Measurements from ENCODE around the gene ACSM2A.
"Not testable (repeated sequence)": the region's sequence is repeated elsewhere in the genome, so short reads cannot be mapped to it uniquely, and the experiment has no call there.

The ACSM2A gene

DNA sequence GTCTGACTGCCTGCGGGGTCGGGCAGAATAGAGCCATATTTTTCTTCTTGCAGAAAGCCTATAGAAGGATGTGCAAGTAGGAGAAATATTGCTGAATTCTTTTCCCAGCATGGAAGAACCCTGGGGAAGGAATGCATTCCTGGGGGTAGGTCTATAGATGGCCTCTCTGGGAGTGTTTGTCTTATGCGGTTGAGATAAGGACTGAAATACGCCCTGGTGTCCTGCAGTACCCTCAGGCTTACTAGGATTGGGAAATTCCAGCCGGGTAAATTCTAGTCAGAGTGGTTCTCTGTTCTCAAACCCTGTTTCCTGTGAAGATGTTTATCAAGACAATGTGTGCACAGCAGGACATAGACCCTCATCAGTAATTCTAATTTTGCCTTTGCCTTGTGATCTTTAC, 2.3 kb downstream of the ACSM2A start:
- DNase-seq (ENCODE audit: low read depth in 2 of 3, low spot score in 2 of 3), result not testable (repeated sequence)

DNA sequence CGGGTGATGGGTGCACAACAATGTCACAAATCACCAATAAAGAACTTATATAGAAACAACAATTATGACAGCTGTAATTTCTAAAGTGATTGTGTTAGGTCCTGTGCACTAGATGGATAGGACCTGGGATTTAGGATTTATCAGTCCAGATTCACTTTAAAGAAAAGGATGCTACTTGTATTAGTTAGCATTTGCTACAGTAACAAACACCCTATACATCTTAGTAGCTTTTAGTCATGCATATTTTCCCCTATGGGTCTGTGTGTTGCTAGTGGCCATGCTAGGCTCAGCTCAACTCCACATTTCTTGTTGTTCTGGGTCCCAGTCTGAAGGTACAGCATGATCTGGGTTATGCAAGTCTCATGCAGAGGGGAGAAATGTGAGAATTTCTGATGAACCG, 7.9 kb downstream of the ACSM2A start:
- not testable (repeated sequence) for DNase-seq (ENCODE audit: low read depth in 2 of 3, low spot score in 2 of 3)

DNA sequence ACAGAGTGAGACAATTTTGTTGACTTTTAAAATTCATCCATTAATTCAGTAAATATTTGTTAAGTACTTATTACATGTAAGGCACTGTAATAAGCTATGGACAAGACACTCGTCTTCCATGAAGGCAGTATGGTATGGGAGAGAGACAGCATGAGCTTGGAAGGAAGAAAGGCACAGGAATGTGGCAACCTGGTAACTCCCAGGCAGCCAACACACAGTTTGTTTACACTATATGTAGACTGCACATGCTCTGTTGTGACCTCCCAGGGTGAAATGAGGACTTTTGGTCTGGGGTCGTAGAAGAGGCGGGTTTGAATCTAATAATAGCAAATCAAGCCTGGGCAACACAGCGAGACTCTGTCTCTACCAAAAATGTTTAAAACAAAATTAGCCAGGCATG, 9.0 kb downstream of the ACSM2A start:
- DNase-seq (ENCODE audit: low read depth in 2 of 3, low spot score in 2 of 3), result not testable (repeated sequence)

DNA sequence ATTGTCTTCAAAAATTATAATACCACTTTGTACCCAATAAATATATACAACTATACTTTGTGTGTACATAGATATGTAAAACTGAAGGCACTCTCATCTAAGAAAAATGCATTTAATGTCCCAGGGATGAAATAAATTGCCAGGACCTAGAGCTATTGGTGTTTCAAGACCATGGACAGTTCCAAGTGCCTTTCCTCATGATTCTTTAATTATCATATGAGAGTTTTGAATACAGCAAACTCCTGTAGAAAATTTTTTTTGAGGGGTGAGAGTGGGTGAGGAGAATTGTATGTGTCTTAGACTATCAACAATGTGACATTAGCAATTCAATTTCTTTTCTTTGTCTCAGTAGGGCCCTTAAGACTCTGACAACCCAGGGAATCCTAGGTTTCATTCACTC, 17.6 kb downstream of the ACSM2A start:
- not testable (repeated sequence) for DNase-seq (ENCODE audit: low read depth in 2 of 3, low spot score in 2 of 3)

DNA sequence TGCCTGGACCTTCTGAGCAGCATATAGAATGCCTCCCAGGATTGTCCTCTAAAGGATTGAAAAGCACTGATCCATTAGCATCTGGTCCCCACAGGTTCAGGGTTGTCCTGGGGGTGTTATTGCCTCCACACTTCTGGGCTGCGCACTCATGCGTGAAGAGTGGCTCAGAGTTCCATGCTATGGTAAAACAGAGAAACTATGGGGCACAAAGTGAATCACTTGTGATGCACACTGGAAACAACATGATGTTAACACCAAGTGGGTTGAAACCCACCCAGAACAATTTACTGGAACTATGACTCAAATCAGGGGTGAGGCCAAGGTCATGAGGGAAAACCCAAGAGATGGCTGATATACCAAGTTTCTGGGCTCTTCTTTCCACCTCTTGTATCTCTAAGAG, 18.6 kb downstream of the ACSM2A start:
- DNase-seq (ENCODE audit: low read depth in 2 of 3, low spot score in 2 of 3), result not testable (repeated sequence)

DNA sequence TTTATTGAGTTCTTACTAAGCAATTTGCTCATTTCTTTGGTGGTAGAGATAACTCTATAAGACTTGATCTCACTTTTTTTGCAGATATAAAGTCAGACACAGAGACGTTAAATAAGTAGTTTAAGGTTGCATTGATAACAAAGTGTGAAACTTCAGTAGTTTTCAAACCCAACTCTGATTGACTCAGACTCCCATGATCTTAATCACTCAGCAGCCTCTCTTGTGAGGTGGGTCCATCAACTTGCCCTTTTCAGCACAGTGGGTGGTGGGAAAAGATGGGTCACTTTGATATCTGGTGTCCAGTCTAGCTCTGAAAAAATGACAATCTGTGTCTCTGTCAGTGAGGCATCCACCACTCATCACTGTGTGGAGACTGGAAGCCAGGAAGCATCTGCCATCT, 19.4 kb downstream of the ACSM2A start:
- DNase-seq (ENCODE audit: low read depth in 2 of 3, low spot score in 2 of 3), result not testable (repeated sequence)

DNA sequence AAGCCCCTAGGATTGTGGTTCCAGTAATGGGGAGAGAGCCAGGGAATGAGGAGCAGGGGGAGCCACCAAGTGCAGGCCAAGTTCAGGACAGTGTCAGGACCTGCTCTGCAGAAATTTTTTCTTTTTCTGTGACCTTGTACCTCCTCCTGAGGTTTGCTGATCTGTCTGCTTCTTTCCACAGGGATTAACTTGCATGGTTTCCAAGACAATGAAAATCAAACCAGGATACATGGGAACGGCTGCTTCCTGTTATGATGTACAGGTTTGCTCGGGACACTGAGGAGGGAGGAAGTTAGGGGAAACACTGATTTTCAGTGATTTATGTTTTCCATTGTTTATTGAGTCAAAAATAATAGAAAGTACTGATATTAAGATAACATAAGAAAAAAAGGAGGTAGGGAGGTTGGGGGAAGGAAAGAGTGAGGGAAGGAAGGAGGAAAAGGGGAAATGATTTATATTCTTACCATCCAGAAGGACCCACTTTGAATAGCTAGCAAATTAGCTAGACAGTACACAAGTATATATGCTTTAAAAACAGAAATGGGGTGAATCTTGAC, 25.9 kb downstream of the ACSM2A start:
- not testable (repeated sequence) for DNase-seq (ENCODE audit: low read depth in 2 of 3, low spot score in 2 of 3)

DNA sequence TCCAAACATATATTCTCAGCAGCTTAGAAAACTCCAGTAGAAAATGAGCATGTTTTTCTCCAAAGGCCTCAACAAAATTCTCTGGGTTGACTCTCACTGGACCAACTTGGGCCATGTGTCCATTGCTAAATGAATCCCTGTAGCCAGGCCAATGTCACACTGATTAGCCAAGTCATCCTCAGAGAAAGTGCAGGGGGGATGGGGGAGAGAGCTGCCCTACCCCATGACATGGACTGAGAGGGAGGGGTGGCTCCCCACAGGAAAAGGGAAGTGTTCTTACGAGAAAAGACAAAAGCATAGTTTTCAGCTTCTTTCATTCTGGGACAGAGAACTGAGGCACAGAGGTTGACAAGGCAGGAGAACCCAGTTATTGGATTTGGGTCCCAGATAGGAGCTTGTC, 32.7 kb downstream of the ACSM2A start:
- DNase-seq (ENCODE audit: low read depth in 2 of 3, low spot score in 2 of 3), result not testable (repeated sequence)

DNA sequence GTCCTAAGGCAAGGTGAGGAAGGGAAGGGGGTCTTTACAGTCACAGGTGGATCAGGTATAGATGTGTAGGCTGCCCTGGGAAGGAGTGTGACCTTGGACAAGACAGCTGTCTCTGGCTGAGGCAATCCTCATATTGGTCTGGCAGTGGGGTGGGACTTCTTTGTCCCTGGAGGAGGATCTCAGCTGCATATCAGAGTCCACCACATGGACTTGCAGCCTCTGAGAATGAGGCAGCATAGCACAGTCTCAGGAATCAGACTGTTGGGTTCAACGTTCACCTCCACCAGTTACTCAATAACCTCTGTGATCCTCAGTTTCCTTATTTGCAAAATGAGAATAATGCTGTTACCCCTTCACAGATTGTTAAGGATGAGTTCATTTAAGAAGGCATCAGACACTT, 33.4 kb downstream of the ACSM2A start:
- no peak for DNase-seq (ENCODE audit: low read depth in 2 of 3, low spot score in 2 of 3)

DNA sequence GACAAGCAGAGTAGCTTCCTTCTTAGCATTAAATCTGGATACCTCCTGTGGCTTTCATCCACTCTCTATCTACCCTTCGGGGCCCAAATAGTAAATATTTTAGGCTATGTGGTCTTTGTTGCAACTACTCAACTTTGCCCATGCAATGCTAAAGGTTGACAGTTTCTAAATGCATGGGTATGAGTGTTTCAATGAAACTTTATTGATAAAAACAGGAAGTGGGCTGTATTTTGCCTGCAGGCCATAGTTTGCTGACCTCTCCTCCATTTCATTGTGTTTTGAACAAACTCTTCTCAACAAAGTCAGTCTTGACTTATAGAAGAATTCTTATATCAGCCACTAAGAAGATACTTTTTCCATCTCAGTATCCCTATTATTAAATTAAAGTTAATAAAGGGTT, 34.1 kb downstream of the ACSM2A start:
- DNase-seq (ENCODE audit: low read depth in 2 of 3, low spot score in 2 of 3), result no peak

DNA sequence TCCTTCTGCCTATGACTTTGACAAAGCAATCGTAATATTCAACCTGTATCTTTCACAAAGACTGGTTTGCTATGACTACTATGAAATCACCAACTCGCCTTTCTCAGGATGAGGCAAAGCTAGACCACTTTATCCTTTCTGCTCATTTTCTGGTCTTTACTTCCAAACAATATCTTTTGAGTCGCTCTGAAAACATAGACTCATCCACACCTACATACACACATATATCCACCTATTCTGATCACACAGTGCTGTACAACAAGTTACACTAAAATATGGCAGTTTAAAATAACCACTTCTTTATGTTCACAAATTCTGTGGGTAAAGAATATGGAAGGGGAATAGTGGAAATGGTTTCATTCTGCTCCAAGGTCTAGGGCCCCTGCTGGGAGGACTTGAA, 39.7 kb downstream of the ACSM2A start:
- DNase-seq (ENCODE audit: low read depth in 2 of 3, low spot score in 2 of 3), result not testable (repeated sequence)

DNA sequence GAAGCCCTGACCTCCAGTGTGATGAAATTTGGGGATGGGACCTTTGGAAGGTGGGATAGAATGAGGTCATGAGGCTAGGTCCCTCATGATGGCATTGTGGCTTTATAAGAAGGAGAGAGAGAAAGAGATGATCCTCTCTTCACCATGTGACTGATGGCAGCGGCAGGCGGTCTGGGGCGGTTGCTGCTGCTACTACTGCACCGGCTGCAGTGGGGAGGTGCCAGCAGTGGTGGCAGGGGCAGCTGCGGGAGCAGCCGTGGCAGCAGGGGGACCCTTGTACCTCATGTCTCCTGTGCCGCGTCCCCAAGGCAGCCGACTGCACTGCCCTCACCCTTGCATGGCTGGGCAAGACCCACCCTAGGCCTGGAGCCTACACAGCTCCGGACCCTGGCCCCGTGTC, 40.1 kb downstream of the ACSM2A start:
- not testable (repeated sequence) for DNase-seq (ENCODE audit: low read depth in 2 of 3, low spot score in 2 of 3)

DNA sequence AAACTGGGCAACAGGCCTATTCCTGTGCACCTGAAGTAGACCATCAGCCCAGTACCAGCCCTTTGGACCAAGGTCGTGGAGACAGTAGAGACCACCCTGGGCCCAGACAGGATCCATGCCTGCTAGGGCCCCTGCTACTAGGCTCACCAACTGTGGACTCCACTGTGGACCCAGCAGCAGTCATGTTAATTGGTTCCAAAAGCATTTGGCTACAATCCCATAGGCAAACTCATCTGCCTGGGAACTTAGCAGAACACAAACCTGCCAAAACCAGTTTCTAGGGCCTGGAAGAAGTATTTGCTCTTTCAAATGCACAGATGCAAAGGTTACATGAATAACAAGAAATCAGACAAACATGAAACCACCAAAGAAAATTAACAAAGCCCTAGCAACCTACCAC, 53.1 kb downstream of the ACSM2A start:
- no peak for DNase-seq (ENCODE audit: low read depth in 2 of 3, low spot score in 2 of 3)

DNA sequence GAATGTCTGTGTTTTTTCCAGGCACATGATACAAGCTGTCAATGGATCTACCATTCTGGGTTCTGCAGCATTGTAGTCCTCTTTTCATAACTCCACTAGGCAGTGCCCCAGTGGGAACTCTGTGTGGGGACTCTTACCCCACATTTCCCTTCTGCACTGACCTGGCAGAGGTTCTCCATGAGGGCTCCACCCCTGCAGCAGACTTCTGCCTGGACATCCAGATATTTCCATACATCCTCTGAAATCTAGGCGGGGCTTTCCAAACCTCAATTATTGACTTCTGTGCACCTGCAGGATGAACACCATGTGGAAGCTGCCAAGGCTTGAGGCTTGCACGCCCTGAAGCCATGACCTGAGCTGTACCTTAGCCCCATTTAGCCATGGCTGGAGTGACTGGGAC, 56.0 kb downstream of the ACSM2A start:
- no peak for DNase-seq (ENCODE audit: low read depth in 2 of 3, low spot score in 2 of 3)

DNA sequence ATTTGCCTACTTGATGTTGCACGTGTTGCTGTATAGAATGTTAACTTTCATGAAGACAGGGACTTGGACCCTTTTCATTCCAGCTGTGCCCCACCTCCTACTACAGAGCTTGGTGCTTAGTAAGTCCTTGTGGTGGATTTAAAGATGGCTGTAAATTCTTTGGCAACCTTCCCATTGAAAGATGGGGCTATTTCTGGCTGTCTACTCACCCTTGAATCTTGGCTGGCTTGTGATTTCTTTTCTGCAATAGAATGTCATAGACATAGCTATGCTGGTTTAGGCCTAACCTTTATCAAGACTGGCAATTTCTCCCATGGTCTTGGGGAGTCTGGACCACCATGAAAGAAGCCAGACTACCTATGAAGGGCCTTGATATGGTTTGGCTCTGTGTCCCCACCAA, 59.0 kb downstream of the ACSM2A start:
- DNase-seq (ENCODE audit: low read depth in 2 of 3, low spot score in 2 of 3), result no peak

DNA sequence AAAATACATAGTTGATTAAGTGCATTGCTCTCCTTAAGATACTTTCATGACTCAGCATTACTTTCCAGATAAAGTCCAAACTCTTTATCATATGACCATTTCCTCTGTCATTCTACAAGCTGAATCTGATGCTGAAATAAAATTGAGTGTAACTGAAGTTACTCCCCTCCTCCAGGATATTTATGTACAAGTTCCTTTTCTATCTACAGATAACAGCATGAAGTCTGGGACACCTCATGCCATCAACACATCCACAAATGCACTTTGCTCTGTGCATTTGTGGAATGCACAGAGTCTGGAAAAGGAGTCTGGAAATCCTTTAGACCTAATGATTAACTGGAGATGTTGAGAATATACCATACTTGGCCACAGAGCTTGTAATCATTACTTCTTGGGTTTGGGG, 64.4 kb downstream of the ACSM2A start:
- DNase-seq (ENCODE audit: low read depth in 2 of 3, low spot score in 2 of 3), result no peak

DNA sequence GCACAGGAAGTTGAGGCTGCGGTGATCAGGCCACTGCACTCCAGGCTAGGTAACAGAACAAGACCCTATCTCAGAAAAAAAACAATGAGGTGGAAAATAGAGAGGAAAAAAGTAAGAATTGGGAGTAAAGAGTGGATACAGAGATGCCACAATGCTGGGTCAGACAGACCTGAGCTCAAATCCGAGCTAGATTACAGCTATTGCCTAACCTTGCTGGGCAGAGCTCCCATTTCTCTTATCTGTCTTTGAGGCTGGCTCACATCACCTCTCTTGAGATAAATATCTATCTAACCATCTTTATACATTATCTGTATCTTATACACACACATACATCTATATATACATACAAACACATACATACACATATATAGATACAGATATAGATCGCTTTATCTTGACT, 65.8 kb downstream of the ACSM2A start:
- no peak for DNase-seq (ENCODE audit: low read depth in 2 of 3, low spot score in 2 of 3)

DNA sequence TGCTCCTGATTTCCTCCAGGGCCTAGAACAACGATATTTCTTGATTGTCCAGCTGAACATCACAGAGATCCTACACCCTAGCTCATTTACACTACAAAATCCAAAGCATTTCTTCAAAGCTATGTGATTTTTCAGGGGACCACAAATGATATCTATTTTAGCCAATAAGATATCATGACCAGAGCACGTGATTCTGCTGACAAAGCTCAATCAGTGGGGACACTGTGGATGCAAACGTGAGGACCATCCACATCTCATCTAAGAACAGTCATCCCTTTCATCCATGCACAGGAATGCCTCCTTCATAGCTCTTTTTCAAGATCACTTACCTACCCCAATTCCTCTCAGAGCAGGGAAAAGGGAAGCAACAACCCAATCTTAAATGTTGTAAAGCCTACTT, 67.9 kb downstream of the ACSM2A start:
- no peak for DNase-seq (ENCODE audit: low read depth in 2 of 3, low spot score in 2 of 3)

DNA sequence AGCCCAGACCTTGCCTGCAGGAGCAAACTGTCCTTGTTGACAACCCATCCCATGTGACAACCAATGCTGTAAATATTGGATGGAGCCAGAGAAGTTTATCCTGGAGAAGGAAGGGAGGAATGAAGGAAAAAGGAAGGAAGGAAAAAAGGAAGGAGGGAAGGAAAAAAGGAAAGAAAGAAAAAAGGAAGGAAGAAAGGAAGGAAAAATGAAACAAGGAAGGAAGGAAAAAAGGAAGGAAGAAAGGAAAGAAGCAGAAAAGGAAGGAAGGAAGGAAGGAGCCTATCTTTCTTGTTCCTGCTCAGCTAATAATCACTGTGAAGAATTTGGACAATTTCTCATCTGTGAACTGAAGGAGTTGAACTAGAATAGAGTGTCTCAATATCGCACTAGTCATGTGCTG, 68.8 kb downstream of the ACSM2A start:
- no peak for DNase-seq (ENCODE audit: low read depth in 2 of 3, low spot score in 2 of 3)

DNA sequence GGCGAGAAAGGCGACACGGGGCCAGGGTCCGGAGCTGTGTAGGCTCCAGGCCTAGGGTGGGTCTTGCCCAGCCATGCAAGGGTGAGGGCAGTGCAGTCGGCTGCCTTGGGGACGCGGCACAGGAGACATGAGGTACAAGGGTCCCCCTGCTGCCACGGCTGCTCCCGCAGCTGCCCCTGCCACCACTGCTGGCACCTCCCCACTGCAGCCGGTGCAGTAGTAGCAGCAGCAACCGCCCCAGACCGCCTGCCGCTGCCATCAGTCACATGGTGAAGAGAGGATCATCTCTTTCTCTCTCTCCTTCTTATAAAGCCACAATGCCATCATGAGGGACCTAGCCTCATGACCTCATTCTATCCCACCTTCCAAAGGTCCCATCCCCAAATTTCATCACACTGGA, 80.5 kb downstream of the ACSM2A start:
- not testable (repeated sequence) for DNase-seq (ENCODE audit: low read depth in 2 of 3, low spot score in 2 of 3)

DNA sequence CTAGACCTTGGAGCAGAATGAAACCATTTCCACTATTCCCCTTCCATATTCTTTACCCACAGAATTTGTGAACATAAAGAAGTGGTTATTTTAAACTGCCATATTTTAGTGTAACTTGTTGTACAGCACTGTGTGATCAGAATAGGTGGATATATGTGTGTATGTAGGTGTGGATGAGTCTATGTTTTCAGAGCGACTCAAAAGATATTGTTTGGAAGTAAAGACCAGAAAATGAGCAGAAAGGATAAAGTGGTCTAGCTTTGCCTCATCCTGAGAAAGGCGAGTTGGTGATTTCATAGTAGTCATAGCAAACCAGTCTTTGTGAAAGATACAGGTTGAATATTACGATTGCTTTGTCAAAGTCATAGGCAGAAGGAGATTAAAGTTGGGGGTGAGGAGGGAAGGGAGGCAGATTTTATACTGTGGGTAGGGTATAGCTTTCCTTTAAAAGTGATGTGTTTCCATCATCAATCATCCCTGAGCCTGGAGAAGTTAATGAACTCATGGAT, 81.0 kb downstream of the ACSM2A start:
- DNase-seq (ENCODE audit: low read depth in 2 of 3, low spot score in 2 of 3), result not testable (repeated sequence)

DNA sequence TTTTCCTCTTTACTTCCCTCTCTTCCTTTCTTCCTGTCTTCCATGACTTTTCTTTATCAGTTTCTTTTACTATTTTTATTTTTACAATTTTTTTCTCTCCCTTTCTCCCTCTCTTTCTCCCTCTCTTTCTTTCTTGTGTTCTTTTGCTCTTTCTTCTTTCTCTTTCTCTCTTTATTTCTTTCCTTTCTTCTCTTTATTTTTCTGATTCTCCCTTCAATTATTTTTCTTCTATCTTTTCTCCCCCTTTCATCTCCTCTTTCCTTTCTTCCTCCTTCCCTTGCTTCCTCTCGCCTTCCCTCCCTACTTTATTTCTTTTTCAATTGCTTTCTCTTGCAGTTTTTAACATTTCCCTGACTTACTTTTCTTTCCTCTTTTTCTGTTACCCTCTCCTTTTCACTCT, 85.3 kb downstream of the ACSM2A start:
- DNase-seq (ENCODE audit: low read depth in 2 of 3, low spot score in 2 of 3), result not testable (repeated sequence)

Data from activated CD8-positive, alpha-beta memory T cell treated with anti-CD3 and anti-CD28 coated beads for 48 hours (primary cell).